Measurements from ENCODE around the gene SYNDIG1.

SYNDIG1 gene

DNA sequence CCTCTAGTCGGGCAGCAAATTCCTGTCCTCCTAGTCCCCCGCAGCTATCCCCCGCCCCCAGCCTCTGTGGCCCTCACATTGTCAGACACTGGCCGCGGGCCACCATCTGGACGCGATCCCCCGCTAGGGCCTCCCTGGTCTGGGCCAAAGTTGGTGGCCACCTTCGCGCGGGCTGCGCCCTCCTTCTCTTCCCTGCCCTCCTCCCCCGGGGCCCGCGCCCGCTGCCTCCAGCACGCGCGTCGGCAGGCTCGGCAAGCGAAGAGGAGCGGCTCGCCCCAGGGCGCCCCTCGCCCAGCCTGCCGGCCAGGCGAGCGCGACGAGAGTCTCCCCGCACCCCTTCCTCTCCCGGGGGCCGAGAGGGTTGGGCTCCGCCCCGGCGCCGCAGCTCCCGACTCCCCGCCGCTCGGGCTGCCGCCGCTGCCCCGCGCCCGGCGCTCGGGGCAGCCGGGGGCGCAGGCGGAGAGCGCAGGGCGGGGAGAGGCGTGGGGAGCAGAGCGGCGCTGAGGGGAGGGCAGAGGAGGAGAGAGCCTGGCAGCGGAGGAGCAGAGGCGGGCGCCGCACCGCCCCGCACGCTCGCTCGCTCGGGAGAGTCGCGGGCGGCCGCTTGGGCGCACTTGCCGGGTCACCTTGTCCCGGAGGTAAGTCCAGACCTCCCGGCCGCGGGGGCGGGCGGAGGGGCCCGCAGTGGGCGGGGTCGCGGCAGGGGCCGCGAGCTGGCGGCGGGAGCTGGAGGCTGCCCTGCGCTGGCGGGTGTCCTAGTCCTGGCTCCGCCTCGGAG is at the start of gene SYNDIG1:
TSS of gene SYNDIG1 (plus strand) at position 514 of the 778 bp plus-strand sequence. CDS start 73,469 bp downstream, outside the sequence.
- no peak for DNase-seq

DNA sequence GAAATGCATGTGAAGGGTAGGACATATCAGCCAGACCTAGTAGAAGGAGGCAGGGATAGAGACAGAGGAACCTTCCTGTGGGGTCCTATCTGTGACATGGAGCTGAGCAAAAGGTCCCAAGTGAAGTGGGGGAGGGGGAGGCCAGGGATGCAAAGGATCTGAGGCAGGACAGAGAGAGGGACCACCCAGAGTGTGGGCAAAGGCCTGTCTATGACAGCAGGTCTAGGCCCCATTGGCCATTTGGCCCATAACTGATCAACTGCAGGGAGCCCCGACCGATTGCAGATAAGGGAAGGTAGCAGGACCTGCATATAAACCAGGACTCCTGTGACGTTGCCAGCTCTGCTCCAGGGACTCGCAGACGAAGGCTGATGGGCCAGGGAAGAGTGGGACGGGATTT is 49.6 kb upstream of the SYNDIG1 start:
- no peak for DNase-seq

DNA sequence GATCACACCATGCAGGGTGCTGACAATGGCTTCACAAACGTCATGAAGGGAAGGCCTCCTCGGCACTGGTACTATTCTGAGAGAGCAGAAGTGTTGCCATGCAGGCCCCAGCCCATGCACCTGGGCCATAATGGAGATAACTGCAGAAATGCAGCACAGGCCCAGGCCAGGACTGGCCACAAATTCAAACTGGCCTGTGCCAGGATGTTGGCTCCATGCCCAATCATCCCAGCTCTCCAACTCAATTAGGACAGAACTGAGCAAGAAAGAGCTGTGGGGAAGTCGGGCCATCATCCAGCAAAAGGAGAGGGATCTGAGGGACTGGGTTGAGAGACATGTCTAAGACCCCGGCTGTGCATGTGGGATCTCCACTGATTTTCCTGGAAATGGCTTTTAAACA is 48.9 kb upstream of the SYNDIG1 start:
- DNase-seq = no peak

DNA sequence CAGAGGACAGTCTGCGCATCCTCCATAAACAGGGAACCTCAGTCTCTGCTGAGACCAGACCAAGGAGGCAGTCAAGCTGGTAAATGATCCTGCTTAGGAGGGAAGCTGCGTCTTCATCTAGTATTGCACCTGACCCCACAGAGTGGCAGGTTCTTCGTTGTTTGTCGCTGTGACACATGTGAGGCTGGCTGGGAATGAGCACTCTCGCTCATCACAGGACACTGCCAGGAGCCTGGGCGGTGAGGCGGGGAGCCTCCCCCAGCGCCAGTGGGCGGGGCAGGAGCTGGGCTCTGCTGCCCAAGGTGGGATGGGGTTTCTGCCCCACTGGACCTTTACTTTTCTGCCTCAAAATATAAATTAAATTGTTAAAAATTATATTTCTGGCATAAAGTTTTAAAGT is 48.4 kb upstream of the SYNDIG1 start:
- no peak for DNase-seq

DNA sequence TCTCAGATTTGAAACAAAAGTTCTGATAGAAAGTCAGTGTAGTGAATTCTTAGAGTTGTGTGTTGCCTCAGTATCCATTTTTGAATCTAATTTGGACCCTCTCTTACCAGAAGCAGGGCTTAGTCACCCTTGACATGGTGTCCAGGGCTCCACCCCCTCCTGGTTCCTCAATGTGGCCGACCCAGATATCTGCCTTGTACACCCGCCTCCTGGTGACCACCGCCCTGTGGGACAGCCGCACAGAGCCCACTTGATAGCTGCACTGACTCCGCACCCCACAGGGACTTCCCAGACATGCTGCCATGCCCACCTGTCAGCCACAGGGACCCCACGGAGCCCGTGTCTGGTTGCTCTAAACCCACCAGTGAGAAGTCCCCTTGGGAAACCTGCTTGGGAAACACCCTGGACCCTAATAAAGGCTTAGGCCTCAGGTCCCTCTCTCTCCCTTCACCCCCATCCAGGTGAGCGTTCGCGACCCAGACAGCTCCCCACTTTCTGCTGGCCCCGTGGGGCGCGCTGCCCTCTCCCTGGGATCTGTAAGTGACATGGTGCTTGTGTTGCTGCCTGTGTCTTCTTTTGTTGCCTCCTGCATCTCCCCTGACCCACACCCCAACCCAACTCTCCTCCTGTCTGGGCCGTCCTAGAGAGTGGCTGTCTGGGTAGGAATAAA is 47.2 kb upstream of the SYNDIG1 start:
- DNase-seq = no peak

DNA sequence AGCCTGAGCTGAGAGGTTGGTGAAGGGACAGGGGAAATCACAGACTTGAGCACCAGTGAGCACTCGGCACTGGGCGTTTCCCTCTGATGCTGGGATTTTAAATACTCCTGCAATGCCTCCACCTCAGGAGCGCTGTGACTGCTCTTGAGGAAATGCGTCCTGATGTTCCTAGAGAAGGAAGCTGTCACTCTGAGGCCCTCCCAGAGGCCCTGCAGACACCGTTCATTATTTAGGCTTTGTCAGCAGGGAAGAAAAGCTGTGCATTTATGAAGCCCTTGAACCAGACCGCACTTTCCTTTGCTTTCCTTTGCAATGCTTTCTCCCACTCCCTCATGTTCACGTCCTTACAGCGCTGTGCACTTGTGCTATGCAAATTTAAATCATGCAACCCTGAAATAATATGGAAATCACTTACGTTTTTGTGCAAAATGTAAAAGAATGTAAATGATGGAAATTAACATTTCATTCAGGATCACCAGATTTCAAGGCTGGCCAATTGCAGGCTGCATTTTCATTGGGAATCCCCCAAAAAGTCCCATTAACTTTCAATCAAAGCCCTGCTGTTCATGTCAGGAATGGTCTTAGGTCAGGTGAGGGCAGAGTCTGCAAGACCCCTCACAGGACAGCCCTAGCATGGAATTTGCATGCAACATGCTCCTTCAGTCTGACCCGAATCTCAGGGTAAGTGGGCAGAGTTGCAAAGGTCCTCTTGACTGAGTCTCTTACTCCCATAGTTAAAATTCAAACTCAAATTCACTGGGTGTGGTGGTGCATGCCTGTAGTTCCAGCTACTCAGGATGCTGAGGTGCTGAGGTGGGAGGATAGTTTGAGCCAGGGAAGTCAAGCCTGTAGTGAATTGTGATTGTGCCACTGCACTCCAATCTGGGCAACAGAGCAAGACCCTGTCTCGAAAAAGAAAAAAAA is 45.8 kb upstream of the SYNDIG1 start:
- no peak for DNase-seq

DNA sequence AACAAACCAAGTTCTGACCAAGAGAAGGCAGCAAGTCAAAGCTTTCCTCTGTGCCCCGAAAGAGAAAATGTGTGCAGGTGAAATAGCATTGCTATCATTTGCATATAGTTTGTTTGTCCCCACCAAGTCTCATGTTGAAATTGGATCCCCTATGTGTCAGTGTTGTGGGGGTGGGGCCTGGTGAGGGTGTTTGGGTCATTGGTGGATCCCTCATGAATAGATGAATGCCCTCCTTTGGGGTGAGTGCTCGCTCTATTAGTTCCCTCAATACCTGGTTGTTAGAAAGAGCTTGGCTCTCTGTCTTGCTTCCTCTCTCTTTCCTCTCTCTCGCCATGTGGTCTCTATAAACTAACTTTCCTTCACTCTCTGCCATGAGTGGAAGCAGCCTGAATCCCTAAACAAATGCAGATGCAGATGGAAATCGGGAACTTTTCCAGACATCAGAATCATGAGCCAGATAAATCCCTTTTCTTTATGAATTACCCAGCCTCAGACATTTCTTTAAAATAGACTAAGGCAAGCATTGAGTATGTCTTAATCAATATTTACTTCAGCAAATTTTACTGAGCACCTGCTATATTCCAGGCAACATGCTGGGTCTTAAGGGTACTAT is 43.8 kb upstream of the SYNDIG1 start:
- DNase-seq = no peak

DNA sequence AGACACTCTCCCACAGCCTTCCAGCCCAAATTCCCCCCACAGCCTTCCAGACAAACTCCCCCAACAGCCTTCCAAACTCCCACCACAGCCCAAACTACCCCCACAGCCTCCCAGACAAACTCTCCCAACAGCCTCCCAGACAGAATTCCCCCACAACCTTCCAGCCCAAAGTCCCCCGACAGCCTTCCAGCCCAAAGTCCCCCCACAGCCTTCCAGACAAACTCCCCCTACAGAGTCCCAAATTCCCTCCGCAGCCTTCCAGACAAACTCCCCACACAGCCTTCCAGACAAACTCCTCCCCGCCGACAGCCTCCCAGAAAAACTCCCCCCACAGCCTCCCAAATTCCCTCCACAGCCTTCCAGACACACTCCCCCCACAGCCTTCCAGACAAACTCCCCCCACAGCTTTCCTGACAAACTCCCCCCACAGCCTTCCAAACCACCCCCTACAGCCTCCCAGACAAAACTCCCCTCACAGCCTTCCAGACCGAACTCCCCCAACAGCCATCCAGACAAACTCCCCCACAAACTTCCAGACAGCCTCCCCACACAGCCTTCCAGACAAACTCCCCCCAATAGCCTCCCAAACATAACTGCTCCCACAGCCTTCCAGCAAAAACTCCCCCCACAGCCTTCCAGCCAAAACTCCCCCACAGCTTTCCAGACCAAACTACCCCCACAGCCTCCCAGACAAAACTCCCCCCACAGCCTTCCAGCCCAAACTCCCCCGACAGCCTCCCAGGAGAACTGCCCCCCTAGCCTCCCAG is 38.0 kb upstream of the SYNDIG1 start:
- no peak for DNase-seq

DNA sequence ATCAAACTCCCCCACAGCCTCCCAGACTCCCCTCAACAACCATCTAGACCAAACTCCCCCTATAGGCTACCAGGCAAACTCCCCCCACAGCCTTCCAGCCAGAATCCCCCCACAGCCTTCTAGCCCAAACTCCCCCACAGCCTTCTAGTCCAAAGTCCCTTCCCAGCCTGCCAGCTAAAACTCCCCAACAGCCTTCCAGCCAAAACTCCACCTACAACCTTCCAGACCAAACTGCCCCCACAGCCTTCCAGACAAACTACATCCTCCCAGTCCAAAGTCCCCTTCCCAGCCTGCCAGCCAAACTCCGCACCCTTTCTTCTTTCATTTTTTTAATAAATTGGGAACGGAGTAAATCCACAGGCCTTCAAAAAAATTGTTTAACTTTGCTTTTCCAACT is 37.4 kb upstream of the SYNDIG1 start:
- DNase-seq = no peak

DNA sequence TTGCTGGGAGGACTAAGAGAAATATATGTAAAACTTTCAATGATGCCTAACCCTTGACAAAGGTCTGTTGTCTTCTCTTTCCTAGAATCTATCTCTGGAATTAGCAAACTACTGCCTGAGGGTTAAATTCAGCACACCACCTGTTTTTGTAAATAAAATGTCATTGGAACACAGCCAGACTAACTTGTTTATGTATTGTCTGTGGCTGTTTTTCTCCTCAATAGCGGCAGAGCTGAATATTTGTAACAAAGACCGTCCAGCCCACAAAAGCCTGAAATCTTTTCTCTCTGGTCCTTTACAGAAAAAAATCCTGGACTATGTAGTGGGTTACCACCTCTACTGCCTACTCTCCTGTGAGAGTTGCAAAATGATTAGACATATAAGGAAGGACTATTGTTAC is 33.3 kb upstream of the SYNDIG1 start:
- DNase-seq = no peak

DNA sequence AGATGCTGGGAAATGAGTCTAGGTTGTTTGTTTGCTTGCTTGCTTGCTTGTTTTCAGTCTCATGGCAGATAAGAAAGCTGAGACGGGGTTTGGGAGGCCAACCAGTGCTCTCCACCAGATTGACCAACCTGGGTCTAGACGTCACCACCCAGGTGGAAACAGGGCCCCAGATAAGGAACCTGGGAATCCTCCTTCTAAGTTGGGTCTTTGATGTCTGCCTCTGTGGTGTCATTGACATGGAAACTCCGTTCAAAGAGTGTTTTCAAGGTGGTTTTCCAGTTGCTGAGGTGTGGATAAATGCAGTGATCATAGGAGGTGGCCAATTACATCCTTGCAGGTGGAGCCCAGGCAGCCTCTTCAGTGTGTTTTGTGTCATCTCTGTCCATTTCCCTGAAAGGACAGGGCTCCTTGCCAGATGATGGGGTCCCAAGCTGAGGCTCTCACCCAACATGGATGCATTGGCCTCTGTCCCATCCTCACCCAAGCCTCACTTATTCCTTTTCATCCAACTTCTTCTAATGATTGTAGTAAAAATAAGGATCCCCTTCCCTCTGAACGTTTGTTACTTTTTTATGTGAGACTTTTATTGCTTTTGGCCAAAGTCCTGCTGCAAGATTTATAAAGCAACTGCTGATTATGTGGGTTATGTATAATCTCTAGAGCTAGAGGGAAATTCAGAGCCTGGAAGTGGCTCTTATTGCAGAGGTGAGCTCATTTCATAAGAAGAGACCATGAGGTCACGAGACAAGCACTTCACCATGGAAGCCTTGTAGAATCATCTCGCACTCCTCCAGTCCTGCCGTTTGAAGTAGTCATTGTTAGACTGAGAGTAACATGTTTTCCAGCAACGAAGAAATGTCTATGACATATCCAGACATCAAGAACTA is 32.0 kb upstream of the SYNDIG1 start:
- no peak for DNase-seq

DNA sequence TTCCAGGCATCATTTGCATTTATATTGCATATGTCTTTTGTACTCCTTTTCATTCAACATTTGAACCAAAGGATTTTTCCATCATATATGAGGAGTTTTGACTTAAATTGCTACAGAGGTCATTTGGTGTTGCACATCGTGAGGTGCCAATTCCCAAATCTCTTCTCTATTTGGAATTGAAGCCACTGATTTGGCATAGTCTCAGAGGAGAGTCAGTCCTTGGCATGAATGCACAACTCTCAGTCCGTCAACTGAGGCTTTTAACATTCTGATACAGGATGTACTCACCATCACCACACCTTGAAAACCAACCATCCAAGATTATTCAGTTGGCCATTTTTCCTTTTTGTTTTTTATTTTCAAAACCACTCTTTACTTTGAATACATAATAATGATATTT is 31.1 kb upstream of the SYNDIG1 start:
- no peak for DNase-seq

DNA sequence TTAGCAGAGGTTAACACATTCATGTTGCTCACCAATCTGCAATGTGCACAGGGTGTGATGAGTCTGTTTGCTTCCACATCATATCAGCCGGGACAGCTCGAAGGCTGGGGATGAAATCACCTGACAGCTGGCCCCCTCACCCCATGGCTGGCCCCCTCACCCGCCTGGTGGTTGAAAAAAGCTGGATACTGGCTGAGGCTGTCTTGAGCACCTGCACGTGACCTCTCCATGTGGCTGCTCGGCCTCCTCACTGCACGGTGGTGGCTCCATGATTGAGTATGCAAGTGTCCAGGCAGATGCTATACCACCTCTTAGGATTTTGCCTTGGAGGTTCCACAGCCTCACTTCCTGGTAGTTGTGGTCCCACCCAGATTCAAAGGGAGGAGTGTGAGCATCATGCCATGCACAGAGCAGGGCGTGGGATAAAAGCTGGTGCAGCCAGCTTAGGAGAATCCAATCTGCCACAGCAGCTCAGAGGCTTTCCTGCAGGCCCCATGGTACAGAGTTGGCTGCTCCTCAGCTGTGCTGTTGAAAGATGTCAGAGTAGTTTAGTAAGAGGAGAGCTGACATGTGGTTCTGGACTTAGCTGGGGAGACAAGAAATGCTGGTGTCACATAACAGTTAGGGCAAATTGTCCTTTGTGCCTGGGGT is 29.6 kb upstream of the SYNDIG1 start:
- no peak for DNase-seq

DNA sequence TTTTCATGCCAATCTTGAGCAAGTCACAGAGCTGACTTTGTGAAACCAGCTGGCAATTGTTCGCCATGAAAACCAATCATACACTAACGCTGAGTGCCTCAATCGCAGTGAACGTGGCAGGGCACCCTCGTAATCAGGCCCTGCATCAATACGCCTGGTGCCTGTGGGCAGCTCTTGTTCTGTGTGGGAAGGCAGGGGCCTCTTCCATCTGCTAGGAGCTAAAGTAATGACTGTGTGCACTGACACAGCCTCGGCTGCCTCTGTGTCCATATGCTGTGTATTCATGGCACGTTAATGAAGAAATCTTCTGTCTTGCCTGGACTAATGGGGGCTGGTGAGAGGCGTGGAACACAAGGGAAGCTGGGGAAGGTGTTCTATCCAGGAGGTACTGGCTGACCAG is 27.8 kb upstream of the SYNDIG1 start:
- no peak for DNase-seq

DNA sequence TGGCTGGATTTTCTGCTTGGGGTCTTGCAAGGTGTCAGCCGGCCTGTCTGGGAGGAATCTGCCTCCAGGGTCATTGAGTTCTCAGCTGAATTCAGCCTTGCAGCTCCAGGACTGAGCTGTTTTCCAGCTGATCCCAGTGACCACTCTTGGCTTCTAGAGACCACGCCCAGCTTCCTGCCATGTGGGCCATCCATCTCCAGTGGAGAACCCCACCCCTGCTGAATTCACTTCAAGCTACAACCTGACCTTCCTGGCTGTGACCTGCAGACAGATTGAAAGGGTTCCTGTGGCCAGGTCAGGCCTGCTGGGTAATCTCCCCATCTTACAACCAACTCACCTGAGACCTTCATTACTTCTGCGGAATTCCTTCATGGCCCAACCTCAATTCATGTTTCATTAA is 26.5 kb upstream of the SYNDIG1 start:
- DNase-seq = no peak

DNA sequence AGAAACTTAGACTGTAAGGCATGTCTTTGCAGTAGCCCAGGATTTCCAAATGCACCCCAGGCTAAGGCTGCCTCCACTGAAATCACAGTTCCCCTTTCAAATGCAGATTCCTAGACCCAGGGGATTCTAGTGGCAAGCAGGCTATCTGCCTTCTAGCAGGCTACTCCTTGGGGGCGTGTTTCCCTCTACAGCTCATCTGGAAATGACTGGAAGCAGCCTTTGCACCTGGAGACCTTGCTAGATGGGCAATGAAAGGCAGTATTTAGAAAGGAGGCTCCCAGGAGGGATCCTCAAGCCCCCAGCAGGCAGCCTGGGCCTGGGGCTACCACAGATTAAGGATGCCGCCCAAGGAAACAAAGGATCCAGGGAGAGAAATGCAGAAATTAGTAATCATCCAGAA is 26.0 kb upstream of the SYNDIG1 start:
- DNase-seq = no peak

DNA sequence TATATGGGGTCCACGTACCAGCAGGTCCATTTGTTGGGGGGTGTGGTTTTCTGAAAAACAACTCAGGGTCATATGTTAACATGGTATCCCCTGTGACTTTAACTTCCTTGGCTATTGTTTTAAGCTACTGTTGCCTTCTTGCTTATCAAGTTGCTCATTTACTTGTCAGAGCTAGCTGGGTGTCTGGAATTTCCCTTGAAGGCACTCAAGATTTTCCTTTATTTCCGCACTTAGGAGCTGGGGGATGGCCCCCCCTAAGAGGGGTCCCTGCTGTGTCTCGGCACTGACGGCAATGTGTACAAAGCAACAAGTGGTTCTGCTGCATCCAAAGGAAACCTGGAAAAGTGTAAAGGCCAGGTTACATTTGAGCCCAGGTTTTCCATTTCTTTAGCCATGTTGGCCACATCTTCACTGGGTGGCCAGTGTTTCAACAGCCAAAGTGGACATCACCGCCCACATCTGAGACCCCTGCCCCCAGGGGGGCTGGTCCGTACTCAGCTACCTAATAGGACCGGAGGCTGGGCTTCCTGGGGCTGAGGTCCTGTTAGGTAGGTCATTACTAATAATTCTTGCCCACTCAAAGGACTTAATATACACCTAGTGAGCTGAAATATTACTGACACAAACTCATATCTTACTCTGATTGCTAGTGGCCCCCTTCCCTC is 24.8 kb upstream of the SYNDIG1 start:
- no peak for DNase-seq

DNA sequence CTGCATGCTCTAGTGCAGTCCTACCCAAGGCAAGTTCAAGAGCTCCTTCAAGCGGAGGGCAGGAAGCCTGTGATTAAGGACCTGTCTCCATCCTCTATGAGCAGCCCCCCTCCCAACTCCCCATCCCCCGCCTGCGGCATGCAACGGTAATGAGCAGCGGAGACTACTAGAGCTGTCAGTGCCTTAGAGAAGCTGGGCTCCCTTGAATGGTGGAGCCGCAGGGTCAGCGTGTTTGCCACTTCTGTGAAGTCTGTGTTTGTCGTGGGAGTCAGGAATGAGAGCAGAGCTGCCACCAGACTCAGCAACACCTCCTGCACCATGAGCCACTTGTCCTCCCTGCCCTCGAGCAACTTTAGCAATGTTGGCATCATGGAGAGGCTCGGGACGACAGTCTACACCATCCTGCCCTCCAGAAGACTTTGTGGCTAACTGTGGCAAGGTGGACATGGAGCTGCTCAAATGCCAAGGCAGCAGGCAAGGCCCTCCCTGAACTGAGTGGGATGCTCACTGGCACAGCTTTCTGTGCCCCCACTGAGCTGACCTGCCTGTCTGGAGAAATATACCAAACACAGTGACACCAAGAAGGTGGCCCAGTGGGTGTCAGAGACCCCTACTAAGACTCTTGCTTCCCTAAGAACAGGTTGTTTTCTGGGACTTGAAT is 23.8 kb upstream of the SYNDIG1 start:
- DNase-seq = no peak

DNA sequence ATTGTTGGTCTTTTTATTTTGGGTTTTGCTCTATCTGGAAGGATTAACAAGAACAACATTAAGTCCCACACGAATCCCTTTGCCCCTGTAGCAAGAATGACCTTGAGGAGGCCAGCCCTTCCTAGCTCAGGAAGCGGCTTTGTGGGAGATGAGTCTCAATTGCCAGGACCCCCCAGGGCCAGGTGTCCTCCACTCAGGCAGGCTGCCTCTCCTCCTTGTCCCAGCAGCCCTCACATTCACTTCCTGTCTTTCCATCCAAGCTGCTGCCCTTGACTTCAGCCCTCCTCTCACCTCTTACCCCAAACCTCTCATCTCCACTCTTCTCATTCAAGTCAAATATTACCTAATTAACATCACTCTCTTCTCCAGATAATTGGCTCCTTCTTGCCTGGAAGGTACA is 22.6 kb upstream of the SYNDIG1 start:
- no peak for DNase-seq

DNA sequence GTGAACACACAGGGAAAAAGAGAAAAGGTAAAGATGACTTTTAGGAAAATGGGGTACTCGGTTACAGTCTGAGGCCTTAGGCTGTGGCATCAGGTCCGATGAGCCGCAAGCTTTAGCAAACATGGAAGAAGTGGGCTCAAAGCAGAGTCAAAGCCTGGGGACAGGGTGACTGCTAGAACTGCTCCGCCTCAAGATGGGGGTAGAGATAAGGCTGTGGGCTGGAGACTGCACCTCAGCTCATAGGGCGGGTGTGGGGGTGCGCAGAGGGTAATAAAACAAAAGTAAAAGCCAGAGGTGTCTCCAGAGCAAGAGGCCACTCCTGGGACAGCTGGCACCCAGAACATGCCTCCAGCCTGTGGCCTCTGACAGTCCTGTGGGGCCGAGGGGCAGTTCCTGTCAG is 21.3 kb upstream of the SYNDIG1 start:
- no peak for DNase-seq

Measured in activated naive CD4-positive, alpha-beta T cell (primary cell).